ENCODE data around the gene HDAC5.

- TF ChIP-seq POLR2AphosphoS5 (IDR thresholded peaks at IDR 0.05; ENCODE audit: low read depth, low read length): no peak
- TF ChIP-seq SIN3A (IDR thresholded peaks at IDR 0.05; ENCODE audit: borderline replicate concordance, insufficient read depth, low read length): 0 out of 2 replicates have a peak, but pooled peaks have one; percentile 27
These were observed 14.8 kb downstream of the HDAC5 start for GRCh38 chr17:44108440-44109311.
